CD4-positive, CD25-positive, alpha-beta regulatory T cell (primary cell): ENCODE data around the gene MKI67. TPM values are rescaled to one million over a fixed set of nuclear protein-coding genes. Genes with fewer than 3 reads are reported as not detected.
"Not testable (repeated sequence)": the region's sequence is repeated elsewhere in the genome, so short reads cannot be mapped to it uniquely, and the experiment has no call there.

Source experiments
- ATAC-seq, 2 donors: fragments of 150-1000 bp; cut with Tn5 transposase; one replicate each; pipeline ENCODE4 v1.10.0; 2021; ENCODE audit warnings: low read depth in 2 of 2, moderate number of reproducible peaks in 2 of 2, moderate library complexity in 1 of 2
- DNase-seq, 3 donors: peaks; one replicate each; pipeline versions ENCODE4 v3.0.0 to v3.0.0-alpha.2; 2012 to 2022; ENCODE audit warnings: mixed read lengths in 1 of 3
- H3K27ac ChIP-seq: one replicate; pipeline ENCODE4 v1.7.0; 2013; ENCODE audit warnings: mild to moderate bottlenecking, low read length; ENCODE audit not compliant: insufficient read depth, poor library complexity, severe bottlenecking
- H3K27me3 ChIP-seq: one replicate; pipeline ENCODE4 v1.7.0; 2013; ENCODE audit warnings: low read length; ENCODE audit not compliant: control insufficient read depth, insufficient read depth
- H3K36me3 ChIP-seq: one replicate; pipeline ENCODE4 v1.7.0; 2013; ENCODE audit warnings: mild to moderate bottlenecking, low read length, moderate library complexity; ENCODE audit not compliant: control insufficient read depth, insufficient read depth
- H3K4me1 ChIP-seq: 2 replicates; pipeline ENCODE4 v1.7.0; 2013; ENCODE audit warnings: mild to moderate bottlenecking, low read length; ENCODE audit not compliant: insufficient read depth, control insufficient read depth, poor library complexity, severe bottlenecking
- H3K4me3 ChIP-seq: one replicate; pipeline ENCODE4 v1.7.0; 2013; ENCODE audit warnings: low read depth, mild to moderate bottlenecking, low read length, moderate library complexity
- H3K9me3 ChIP-seq, 2 experiments: 1 replicate in 1 of 2; 2 replicates in 1 of 2; pipeline ENCODE4 v1.7.0; 2013; ENCODE audit warnings: low read length in 2 of 2, mild to moderate bottlenecking in 1 of 2, moderate library complexity in 1 of 2; ENCODE audit not compliant: control insufficient read depth in 2 of 2
- H3K27ac Mint-ChIP-seq, 3 donors: one replicate each; pipeline ENCODE4 v1.8.0; 2020 to 2022; ENCODE audit warnings: mild to moderate bottlenecking in 3 of 3, mixed read lengths in 3 of 3, moderate library complexity in 2 of 3
- H3K27me3 Mint-ChIP-seq: one replicate; pipeline ENCODE4 v1.8.0; 2022; ENCODE audit warnings: mild to moderate bottlenecking, mixed read lengths
- H3K36me3 Mint-ChIP-seq: one replicate; pipeline ENCODE4 v1.8.0; 2020; ENCODE audit warnings: mixed read lengths
- H3K4me1 Mint-ChIP-seq, 4 donors: one replicate each; pipeline ENCODE4 v1.8.0; 2020 to 2022; ENCODE audit warnings: mixed read lengths in 4 of 4, mild to moderate bottlenecking in 1 of 4
- H3K4me3 Mint-ChIP-seq, 4 donors: one replicate each; pipeline ENCODE4 v1.8.0; 2020 to 2022; ENCODE audit warnings: mild to moderate bottlenecking in 4 of 4, mixed read lengths in 4 of 4, moderate library complexity in 3 of 4
- H3K9me3 Mint-ChIP-seq, 7 donors: one replicate each; pipeline ENCODE4 v1.8.0; 2020 to 2022; ENCODE audit warnings: mixed read lengths in 7 of 7, mild to moderate bottlenecking in 3 of 7, moderate library complexity in 2 of 7
- polyA plus RNA-seq, 4 donors: library from polyadenylated mRNA; unstranded; fragments of 300-500 nt; fragmentation: Illumina TruSeq; gene quantifications; one replicate each; pipeline ENCODE4 v1.2.3, GENCODE V29; 2021
- total RNA-seq: library from RNA; stranded (reverse); gene quantifications from one replicate; pipeline ENCODE4 v1.2.3, GENCODE V29; 2022

The MKI67 gene
- total and polyA plus RNA-seq, 5 donors from 2014 or later: 0.06 to 13.5 (median 0.90) TPM

GRCh38 chr10:128095027-128095752, 31.0 kb downstream of the MKI67 start:
- Mint-ChIP-seq H3K27ac (peak overlapping the region; percentile 82 to 91 (median 88)), H3K9me3 (peaks cover 0 to 3% (median 0%) of the 10 kb centered on the region in 7 donors), H3K4me1 (peaks cover 4 to 44% (median 26%) of the 10 kb centered on the region in 4 donors), H3K4me3 (peak overlapping the region; percentile 71 to 85 (median 78)), H3K27me3 (no peaks in the 10 kb centered on the region), H3K36me3 (no peaks in the 10 kb centered on the region)
- Histone ChIP-seq H3K27ac (peak overlapping the region; percentile 68), H3K4me3 (peak overlapping the region; percentile 75), H3K36me3 (no peaks in the 10 kb centered on the region), H3K27me3 (no peaks in the 10 kb centered on the region), H3K9me3 (no peaks in the 10 kb centered on the region), H3K4me1 (peaks cover 24% of the 10 kb centered on the region)
- peak; percentile 86 to 92 for ATAC-seq
- peak; percentile 57 to 84 (median 69) for DNase-seq

DNA sequence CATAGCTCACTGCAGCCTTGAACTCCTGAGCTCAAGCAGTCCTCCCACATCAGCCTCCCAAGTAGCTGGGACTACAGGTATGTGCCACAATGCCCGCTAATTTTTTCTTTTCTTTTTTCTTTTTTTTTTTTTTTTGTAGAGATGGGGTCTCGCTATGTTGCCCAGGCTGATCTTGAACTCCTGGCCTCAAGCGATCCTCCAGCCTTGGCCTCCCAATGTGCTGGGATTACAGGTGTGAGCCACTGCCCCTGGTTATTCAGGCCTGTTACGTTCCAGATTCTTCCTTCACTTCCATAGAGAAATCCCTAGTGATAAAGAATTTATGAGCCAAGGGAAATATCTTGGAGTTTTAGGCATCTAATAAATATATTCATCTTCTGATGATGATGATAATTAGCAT, 31.6 kb downstream of the MKI67 start:
- H3K36me3 ChIP-seq, H3K27me3 ChIP-seq, H3K36me3 Mint-ChIP-seq, H3K27me3 Mint-ChIP-seq, H3K9me3 ChIP-seq, DNase-seq, ATAC-seq, H3K9me3 Mint-ChIP-seq: not testable (repeated sequence)
- Mint-ChIP-seq H3K4me3 (peak overlapping the region in 1 of 4 donors; percentile 76), H3K27ac (peak overlapping the region in 2 of 3 donors; percentile 88 to 91), H3K4me1 (peaks cover 4 to 41% (median 26%) of the 10 kb centered on the region in 4 donors)
- peak overlapping the region; percentile 75 for H3K4me3 ChIP-seq
- peaks cover 24% of the 10 kb centered on the region for H3K4me1 ChIP-seq
- H3K27ac ChIP-seq: peak overlapping the region; percentile 68

DNA sequence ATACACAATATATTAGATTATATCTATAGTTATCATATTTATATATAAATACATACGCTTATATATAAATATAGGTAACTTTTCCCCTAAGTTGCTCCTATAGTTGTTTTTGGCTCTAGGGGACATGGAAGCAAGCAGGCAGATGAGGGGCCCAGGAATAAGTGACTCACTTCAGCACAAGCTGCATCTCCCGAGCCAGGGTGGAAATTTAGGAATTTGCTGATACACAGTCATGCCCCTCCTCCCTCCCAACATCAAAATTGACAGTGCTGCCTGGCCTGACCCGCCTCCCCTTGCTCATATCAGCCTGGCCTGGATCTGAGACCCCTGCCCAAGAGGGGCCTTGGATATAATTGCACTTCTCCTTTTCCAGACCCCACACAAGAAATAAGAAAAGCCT, 33.8 kb downstream of the MKI67 start:
- H3K36me3 Mint-ChIP-seq: no peaks in the 10 kb centered on the region
- ATAC-seq (no peak), DNase-seq (no peak)
- Histone ChIP-seq H3K9me3 (no peaks in the 10 kb centered on the region), H3K4me1 (peaks cover 24% of the 10 kb centered on the region), H3K27me3 (no peaks in the 10 kb centered on the region), H3K27ac (no peak overlapping the region), H3K36me3 (no peaks in the 10 kb centered on the region), H3K4me3 (no peak overlapping the region)
- no peak overlapping the region for H3K27ac Mint-ChIP-seq
- H3K27me3 Mint-ChIP-seq: no peaks in the 10 kb centered on the region
- H3K4me3 Mint-ChIP-seq: no peak overlapping the region
- peaks cover 0 to 32% (median 20%) of the 10 kb centered on the region in 4 donors for H3K4me1 Mint-ChIP-seq
- peaks cover 0 to 3% (median 0%) of the 10 kb centered on the region in 7 donors for H3K9me3 Mint-ChIP-seq

DNA sequence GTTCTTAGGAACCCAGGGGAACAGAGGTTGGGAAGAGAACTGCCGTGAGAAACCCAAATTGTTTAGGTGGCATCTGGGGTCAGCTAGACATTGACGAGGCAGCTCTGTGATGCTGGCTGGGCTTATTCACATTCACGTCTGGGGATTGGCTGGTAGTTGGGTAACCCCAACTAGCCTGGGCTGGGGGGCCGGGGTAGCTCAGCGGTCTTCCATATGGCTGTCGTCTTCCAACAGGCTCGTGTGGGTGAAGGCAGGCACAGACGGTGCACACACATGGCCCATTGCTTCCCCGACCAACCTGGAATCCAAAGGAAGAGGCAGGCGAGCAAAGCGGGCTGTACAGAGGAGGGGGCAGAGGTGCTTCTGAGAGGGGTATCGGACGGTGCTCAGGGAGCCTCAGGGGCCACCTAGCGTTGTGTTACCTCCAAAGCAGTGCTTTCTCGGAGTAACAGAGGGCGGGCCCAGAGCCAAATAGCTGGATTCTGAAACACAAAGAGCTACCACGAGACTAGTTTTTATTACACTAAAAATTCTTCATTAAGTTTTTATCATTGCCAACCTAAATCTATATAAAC, 34.5 kb downstream of the MKI67 start:
- peaks cover 0 to 2% (median 0%) of the 10 kb centered on the region in 7 donors for H3K9me3 Mint-ChIP-seq
- DNase-seq: no peak
- Histone ChIP-seq H3K27ac (no peak overlapping the region), H3K4me1 (peaks cover 20% of the 10 kb centered on the region), H3K36me3 (no peaks in the 10 kb centered on the region), H3K4me3 (no peak overlapping the region), H3K9me3 (no peaks in the 10 kb centered on the region), H3K27me3 (no peaks in the 10 kb centered on the region)
- H3K27me3 Mint-ChIP-seq: no peaks in the 10 kb centered on the region
- H3K4me3 Mint-ChIP-seq: no peak overlapping the region
- no peak for ATAC-seq
- no peaks in the 10 kb centered on the region for H3K36me3 Mint-ChIP-seq
- peaks cover 0 to 27% (median 16%) of the 10 kb centered on the region in 4 donors for H3K4me1 Mint-ChIP-seq
- H3K27ac Mint-ChIP-seq: no peak overlapping the region

GRCh38 chr10:128087884-128088709, 38.1 kb downstream of the MKI67 start:
- H3K9me3 Mint-ChIP-seq: no peaks in the 10 kb centered on the region
- Histone ChIP-seq H3K9me3 (no peaks in the 10 kb centered on the region), H3K27ac (no peak overlapping the region), H3K4me1 (no peaks in the 10 kb centered on the region), H3K4me3 (no peak overlapping the region), H3K36me3 (peaks cover 18% of the 10 kb centered on the region), H3K27me3 (no peaks in the 10 kb centered on the region)
- ATAC-seq (no peak), DNase-seq (peak in 1 of 3 donors; percentile 41)
- peak overlapping the region in 2 of 3 donors; percentile 20 to 58 for H3K27ac Mint-ChIP-seq
- H3K4me3 Mint-ChIP-seq: no peak overlapping the region
- no peaks in the 10 kb centered on the region for H3K27me3 Mint-ChIP-seq
- peaks cover 15% of the 10 kb centered on the region for H3K36me3 Mint-ChIP-seq
- H3K4me1 Mint-ChIP-seq: peaks cover 0 to 4% (median 1%) of the 10 kb centered on the region in 4 donors

DNA sequence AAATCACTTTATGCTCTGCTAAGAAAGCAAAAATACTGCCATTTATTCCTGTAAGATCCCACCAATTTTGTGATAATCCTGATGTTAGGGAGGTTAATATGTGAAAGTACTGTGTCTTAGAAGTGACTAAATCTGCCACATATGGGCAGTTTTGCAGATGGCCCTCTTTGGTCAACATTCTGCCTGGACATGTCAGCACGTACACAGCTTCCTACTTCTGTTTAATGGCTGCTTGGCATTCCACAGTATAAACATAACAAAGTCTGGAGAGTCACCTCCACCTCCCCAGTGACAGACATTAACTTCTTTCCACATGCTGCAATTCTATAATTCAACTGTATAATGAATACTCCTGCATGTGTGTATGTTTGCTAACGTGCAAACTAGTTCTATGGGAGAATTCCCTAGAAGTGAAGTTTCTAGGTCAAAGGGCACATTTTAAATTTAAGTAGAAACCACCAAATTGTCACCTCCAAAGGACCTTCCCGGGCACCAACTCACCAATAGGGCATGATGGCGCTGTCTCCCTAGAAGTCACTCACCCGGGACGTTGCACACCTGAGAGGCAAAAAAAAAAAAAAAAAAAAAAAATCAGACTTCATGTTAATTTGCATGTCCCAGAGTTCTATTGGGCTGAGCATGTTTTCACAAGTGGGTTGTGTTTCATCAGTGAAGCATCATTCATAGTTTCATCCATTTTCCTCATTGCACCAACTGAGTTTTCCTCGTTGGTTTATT, 38.9 kb downstream of the MKI67 start:
- Mint-ChIP-seq H3K4me3 (no peak overlapping the region), H3K27me3 (no peaks in the 10 kb centered on the region), H3K9me3 (no peaks in the 10 kb centered on the region), H3K4me1 (peaks cover 0 to 4% (median 1%) of the 10 kb centered on the region in 4 donors), H3K36me3 (peaks cover 15% of the 10 kb centered on the region), H3K27ac (peak overlapping the region in 2 of 3 donors; percentile 23 to 46)
- Histone ChIP-seq H3K27ac (no peak overlapping the region), H3K9me3 (no peaks in the 10 kb centered on the region), H3K27me3 (no peaks in the 10 kb centered on the region), H3K4me3 (no peak overlapping the region), H3K36me3 (peaks cover 21% of the 10 kb centered on the region), H3K4me1 (no peaks in the 10 kb centered on the region)
- ATAC-seq (no peak), DNase-seq (peak in 1 of 3 donors; percentile 17)
